Lower lobe of right lung (tissue), 2 donors: ENCODE data around the gene MMP11. TPM values are rescaled to one million over a fixed set of nuclear protein-coding genes. Genes with fewer than 3 reads are reported as not detected.

Source experiments
- ATAC-seq, 2 donors: fragments of 200-7000 bp; cut with Tn5 transposase; one replicate each; pipeline ENCODE4 v1.9.1; 2020 to 2022; ENCODE audit warnings: mild to moderate bottlenecking in 2 of 2, moderate library complexity in 2 of 2
- DNase-seq: peaks from one replicate; pipeline ENCODE4 v3.0.0-alpha.2; 2020
- H3K27ac ChIP-seq: fragments of 200-600 bp; one replicate; pipeline ENCODE4 v1.8.0; 2022
- H3K27me3 ChIP-seq: fragments of 200-600 bp; one replicate; pipeline ENCODE4 v1.8.0; 2022; ENCODE audit warnings: low read depth
- H3K36me3 ChIP-seq: fragments of 200-600 bp; one replicate; pipeline ENCODE4 v1.8.0; 2022; ENCODE audit warnings: mild to moderate bottlenecking
- H3K4me1 ChIP-seq: fragments of 200-600 bp; one replicate; pipeline ENCODE4 v1.8.0; 2022
- H3K4me3 ChIP-seq: fragments of 200-600 bp; one replicate; pipeline ENCODE4 v1.8.0; 2022; ENCODE audit warnings: mild to moderate bottlenecking
- H3K9me3 ChIP-seq: fragments of 200-600 bp; one replicate; pipeline ENCODE4 v1.8.0; 2022
- intact Hi-C: fragments of 100-400 bp; cut with DNase I; formaldehyde crosslinking; loops from one replicate; pipeline ENCODE4 v1.11.0; 2022
- total RNA-seq: library from RNA; stranded (reverse); fragmentation: NEBNext Ultra II Directional; extraction: Animal tissue kit (Norgen Biotek cat#: 25700); gene quantifications from one replicate; pipeline ENCODE4 v1.2.1, GENCODE V29; 2021
- TF ChIP-seq, protein P1 (sequence below): fragments of 200-600 bp; IDR thresholded peaks from one replicate; pipeline ENCODE4 v1.8.0; 2022; ENCODE audit warnings: antibody characterized with exemption, mild to moderate bottlenecking
- donor health status: DM: no; HTN: yes; CAD: no; lungs with severe emphysema.

Gene MMP11
- total RNA-seq, 1 donor from 2014 or later: 1.9 TPM

GRCh38 chr22:23773483-23774113 lies 949 bp downstream of the MMP11 start:
- Histone ChIP-seq H3K27ac (no peak overlapping the region), H3K4me1 (peaks cover 42% of the 10 kb centered on the region), H3K36me3 (no peaks in the 10 kb centered on the region), H3K27me3 (no peaks in the 10 kb centered on the region), H3K9me3 (no peaks in the 10 kb centered on the region), H3K4me3 (peak overlapping the region; percentile 55)
- intact Hi-C loops: no loop called here
- ATAC-seq (no peak), DNase-seq (no peak)
- TF ChIP-seq, protein P1, sequence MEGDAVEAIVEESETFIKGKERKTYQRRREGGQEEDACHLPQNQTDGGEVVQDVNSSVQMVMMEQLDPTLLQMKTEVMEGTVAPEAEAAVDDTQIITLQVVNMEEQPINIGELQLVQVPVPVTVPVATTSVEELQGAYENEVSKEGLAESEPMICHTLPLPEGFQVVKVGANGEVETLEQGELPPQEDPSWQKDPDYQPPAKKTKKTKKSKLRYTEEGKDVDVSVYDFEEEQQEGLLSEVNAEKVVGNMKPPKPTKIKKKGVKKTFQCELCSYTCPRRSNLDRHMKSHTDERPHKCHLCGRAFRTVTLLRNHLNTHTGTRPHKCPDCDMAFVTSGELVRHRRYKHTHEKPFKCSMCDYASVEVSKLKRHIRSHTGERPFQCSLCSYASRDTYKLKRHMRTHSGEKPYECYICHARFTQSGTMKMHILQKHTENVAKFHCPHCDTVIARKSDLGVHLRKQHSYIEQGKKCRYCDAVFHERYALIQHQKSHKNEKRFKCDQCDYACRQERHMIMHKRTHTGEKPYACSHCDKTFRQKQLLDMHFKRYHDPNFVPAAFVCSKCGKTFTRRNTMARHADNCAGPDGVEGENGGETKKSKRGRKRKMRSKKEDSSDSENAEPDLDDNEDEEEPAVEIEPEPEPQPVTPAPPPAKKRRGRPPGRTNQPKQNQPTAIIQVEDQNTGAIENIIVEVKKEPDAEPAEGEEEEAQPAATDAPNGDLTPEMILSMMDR: no peak

- ATAC-seq (no peak), DNase-seq (no peak)
- TF ChIP-seq, protein P1: no peak
- intact Hi-C loops: no loop called here
- H3K27ac ChIP-seq: no peak overlapping the region
- H3K27me3 ChIP-seq: no peaks in the 10 kb centered on the region
- peaks cover 38% of the 10 kb centered on the region for H3K4me1 ChIP-seq
- H3K36me3 ChIP-seq: no peaks in the 10 kb centered on the region
- no peak overlapping the region for H3K4me3 ChIP-seq
- H3K9me3 ChIP-seq: no peaks in the 10 kb centered on the region
Measured at GRCh38 chr22:23774114-23774921, 1.7 kb downstream of the MMP11 start.

DNA sequence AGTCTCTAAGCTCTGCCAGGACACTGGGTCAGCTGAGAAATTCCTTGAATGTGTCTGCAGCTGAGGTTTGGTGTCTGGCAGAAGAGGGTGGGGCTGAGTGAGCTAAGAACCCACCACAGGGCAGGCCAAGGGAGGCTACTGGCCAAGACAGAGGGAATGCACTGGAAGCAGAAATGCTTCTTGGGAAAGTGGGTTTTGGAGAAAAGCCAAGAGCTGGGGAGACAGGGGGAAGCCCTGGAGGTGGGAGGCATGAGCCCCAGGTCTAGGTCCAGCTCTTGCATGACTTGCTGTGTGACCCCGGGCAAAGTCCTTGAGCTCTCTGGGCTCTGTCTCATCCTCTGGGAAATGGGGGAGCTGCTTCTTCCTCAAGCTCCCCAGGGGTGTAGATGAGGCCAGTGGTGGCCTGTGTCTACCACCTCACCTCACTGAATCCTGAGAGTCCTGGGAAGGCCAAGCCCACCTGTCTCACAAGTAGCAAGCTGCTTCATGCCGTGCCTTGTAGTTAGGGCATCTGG lies 2.3 kb downstream of the MMP11 start:
- Histone ChIP-seq H3K4me3 (no peak overlapping the region), H3K4me1 (peaks cover 38% of the 10 kb centered on the region), H3K27ac (no peak overlapping the region), H3K9me3 (no peaks in the 10 kb centered on the region), H3K36me3 (no peaks in the 10 kb centered on the region), H3K27me3 (no peaks in the 10 kb centered on the region)
- TF ChIP-seq, protein P1: no peak
- no peak for ATAC-seq
- intact Hi-C loops: no loop called here
- no peak for DNase-seq

GRCh38 chr22:23775779-23776375 lies 3.2 kb downstream of the MMP11 start:
- Histone ChIP-seq H3K4me1 (peaks cover 31% of the 10 kb centered on the region), H3K36me3 (no peaks in the 10 kb centered on the region), H3K4me3 (no peak overlapping the region), H3K27me3 (no peaks in the 10 kb centered on the region), H3K27ac (no peak overlapping the region), H3K9me3 (no peaks in the 10 kb centered on the region)
- intact Hi-C loops: no loop called here
- no peak for ATAC-seq
- TF ChIP-seq, protein P1: no peak
- DNase-seq: no peak

DNA sequence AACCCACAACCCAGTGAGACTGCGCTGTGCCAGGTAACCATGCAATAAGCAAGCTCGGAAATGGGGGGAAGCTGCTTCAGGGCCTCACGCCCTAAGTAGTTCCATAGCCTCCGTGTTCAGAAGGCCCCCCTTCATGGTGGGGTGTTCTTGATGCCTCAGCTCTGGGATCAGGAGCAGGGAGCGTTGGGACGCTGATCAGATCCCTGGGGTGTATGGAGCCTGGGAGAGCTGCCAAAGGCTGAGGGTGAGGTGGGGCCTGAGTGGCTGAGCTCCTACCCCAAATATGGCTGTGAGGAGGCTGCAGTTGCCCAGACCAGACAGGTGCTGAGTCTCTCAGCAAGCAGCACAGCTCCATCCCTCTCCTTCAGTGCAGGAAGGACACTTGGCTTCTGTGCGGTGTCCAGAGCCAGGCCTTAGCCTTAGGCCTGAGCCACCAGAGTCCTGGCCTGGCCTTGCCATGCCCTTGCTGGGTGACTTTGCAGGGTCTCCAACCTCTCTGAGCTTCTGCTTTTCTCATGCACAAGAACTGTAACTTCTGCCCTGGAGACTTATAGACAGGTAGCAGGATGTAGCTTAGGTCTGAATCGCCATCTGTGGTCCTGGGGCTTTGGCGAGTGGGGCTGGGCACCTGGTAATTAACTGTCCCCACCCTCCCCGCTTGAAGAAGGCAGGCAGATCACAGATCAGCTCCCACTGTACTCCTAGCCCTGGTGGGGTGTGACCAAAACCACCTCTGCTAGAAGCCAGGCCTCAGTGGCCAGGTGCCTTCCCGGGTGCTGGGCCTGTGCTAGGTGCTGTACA lies 5.3 kb downstream of the MMP11 start:
- H3K4me3 ChIP-seq: no peak overlapping the region
- DNase-seq: no peak
- H3K4me1 ChIP-seq: peaks cover 18% of the 10 kb centered on the region
- no peak overlapping the region for H3K27ac ChIP-seq
- H3K27me3 ChIP-seq: no peaks in the 10 kb centered on the region
- TF ChIP-seq, protein P1: no peak
- intact Hi-C loops: no loop called here
- H3K9me3 ChIP-seq: no peaks in the 10 kb centered on the region
- no peak for ATAC-seq
- no peaks in the 10 kb centered on the region for H3K36me3 ChIP-seq
